Ishikawa (cell line): Measurements from ENCODE around the gene FMN2.

Experiments used
- CEBPB ChIP-seq: IDR thresholded peaks from 2 replicates; pipeline ENCODE4 v1.6.1; 2012
- CREB1 ChIP-seq: IDR thresholded peaks from 2 replicates; pipeline ENCODE4 v1.6.1; 2012; ENCODE audit warnings: low read depth
- EGR1 ChIP-seq: IDR thresholded peaks from 2 replicates; pipeline ENCODE4 v1.6.1; 2012
- EP300 ChIP-seq: IDR thresholded peaks from 2 replicates; pipeline ENCODE4 v1.6.1; 2012; ENCODE audit warnings: borderline replicate concordance
- FOXM1 ChIP-seq: IDR thresholded peaks from 2 replicates; pipeline ENCODE4 v1.6.1; 2012; ENCODE audit warnings: low read depth, borderline replicate concordance
- NFIC ChIP-seq: IDR thresholded peaks from 2 replicates; pipeline ENCODE4 v1.6.1; 2012
- RAD21 ChIP-seq: IDR thresholded peaks from 2 replicates; pipeline ENCODE4 v1.6.1; 2012; ENCODE audit warnings: low read depth
- TAF1 ChIP-seq: IDR thresholded peaks from 2 replicates; pipeline ENCODE4 v1.6.1; 2012; ENCODE audit warnings: low read depth, mild to moderate bottlenecking
- TCF12 ChIP-seq: IDR thresholded peaks from 2 replicates; pipeline ENCODE4 v1.6.1; 2012; ENCODE audit warnings: low read depth
- TEAD4 ChIP-seq: IDR thresholded peaks from 2 replicates; pipeline ENCODE4 v1.6.1; 2012
- YY1 ChIP-seq: IDR thresholded peaks from 2 replicates; pipeline ENCODE4 v1.6.1; 2012; ENCODE audit warnings: low read depth
- ZBTB7A ChIP-seq: IDR thresholded peaks from 2 replicates; pipeline ENCODE4 v1.6.1; 2012; ENCODE audit warnings: low read depth
- TF ChIP-seq, protein P1 (sequence below): IDR thresholded peaks from 2 replicates; pipeline ENCODE4 v1.6.1; 2012
- TF ChIP-seq, protein P2 (sequence below): IDR thresholded peaks from 2 replicates; pipeline ENCODE4 v1.6.1; 2012
- TF ChIP-seq, protein P3 (sequence below): IDR thresholded peaks from 2 replicates; pipeline ENCODE4 v1.6.1; 2012; ENCODE audit warnings: low read depth, mild to moderate bottlenecking

Gene FMN2

DNA sequence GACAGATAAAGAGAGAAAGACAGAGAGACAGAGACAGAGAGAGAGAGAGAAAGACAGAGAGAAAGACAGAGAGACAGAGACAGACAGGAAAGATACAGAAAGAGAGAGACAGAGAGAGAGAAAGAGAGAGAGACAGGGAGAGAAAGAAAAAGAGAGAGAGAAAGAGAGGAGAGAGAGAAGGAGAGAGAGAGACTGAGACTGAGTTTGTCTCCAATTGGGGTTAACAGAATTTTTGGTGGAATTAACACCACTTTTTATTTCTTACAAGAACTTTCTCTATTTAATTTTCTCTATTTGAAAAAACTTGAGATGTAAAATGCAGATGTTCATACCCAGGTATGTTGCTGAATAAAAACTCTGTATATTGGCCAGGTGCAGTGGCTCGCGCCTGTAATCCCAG is 56.6 kb downstream of the FMN2 start:
- TF ChIP-seq TCF12 (no peak), EGR1 (no peak), CEBPB (no peak), NFIC (no peak), ZBTB7A (no peak), TAF1 (no peak), FOXM1 (no peak), TEAD4 (no peak), RAD21 (no peak), CREB1 (no peak), YY1 (no peak), EP300 (no peak)
- TF ChIP-seq, protein P1, sequence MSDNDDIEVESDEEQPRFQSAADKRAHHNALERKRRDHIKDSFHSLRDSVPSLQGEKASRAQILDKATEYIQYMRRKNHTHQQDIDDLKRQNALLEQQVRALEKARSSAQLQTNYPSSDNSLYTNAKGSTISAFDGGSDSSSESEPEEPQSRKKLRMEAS: no peak
- TF ChIP-seq, protein P2, sequence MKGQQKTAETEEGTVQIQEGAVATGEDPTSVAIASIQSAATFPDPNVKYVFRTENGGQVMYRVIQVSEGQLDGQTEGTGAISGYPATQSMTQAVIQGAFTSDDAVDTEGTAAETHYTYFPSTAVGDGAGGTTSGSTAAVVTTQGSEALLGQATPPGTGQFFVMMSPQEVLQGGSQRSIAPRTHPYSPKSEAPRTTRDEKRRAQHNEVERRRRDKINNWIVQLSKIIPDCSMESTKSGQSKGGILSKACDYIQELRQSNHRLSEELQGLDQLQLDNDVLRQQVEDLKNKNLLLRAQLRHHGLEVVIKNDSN: no peak
- TF ChIP-seq, protein P3, sequence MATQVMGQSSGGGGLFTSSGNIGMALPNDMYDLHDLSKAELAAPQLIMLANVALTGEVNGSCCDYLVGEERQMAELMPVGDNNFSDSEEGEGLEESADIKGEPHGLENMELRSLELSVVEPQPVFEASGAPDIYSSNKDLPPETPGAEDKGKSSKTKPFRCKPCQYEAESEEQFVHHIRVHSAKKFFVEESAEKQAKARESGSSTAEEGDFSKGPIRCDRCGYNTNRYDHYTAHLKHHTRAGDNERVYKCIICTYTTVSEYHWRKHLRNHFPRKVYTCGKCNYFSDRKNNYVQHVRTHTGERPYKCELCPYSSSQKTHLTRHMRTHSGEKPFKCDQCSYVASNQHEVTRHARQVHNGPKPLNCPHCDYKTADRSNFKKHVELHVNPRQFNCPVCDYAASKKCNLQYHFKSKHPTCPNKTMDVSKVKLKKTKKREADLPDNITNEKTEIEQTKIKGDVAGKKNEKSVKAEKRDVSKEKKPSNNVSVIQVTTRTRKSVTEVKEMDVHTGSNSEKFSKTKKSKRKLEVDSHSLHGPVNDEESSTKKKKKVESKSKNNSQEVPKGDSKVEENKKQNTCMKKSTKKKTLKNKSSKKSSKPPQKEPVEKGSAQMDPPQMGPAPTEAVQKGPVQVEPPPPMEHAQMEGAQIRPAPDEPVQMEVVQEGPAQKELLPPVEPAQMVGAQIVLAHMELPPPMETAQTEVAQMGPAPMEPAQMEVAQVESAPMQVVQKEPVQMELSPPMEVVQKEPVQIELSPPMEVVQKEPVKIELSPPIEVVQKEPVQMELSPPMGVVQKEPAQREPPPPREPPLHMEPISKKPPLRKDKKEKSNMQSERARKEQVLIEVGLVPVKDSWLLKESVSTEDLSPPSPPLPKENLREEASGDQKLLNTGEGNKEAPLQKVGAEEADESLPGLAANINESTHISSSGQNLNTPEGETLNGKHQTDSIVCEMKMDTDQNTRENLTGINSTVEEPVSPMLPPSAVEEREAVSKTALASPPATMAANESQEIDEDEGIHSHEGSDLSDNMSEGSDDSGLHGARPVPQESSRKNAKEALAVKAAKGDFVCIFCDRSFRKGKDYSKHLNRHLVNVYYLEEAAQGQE: no peak

DNA sequence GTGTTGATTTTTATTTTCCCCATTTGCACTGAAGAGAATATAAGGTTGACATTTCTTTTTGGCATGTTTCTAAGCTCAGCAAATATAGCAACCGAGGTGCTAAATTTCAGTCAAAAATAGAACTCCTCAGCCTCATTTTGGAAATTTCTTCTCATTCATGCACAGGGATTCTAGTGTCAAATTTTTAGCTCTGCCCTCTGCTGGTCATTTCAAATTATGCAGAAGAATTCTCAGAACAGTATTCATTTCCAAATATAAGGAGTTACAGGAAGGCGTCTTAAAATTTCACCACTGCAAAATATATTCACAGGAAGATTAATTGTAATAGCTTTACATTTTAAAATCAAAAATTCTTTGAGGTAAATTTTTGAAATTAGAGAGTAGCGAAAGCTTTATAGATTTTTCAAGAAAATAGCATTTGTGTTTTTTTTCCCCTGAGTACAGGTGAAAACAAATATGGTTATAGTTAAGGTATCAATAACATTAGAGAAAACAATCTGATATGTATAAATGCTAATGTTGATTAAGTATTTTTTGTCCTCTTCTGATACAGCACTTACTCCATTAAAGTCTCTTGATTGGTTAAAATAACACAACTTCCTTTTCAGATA is 57.9 kb downstream of the FMN2 start:
- peak; percentile 24 for TF ChIP-seq RAD21
- TF ChIP-seq YY1: no peak
- no peak for TF ChIP-seq TEAD4
- TF ChIP-seq, protein P2: no peak
- TF ChIP-seq FOXM1: no peak

GRCh38 chr1:240151136-240151735 is 59.6 kb downstream of the FMN2 start:
- TF ChIP-seq TCF12 (no peak), NFIC (no peak), EGR1 (no peak), CREB1 (no peak)
- TF ChIP-seq, protein P2: no peak

- TF ChIP-seq, protein P2: no peak
- TF ChIP-seq EGR1: no peak
- no peak for TF ChIP-seq TCF12
- no peak for TF ChIP-seq ZBTB7A
- no peak for TF ChIP-seq FOXM1
- no peak for TF ChIP-seq NFIC
- no peak for TF ChIP-seq RAD21
- TF ChIP-seq CEBPB: no peak
- no peak for TF ChIP-seq CREB1
- TF ChIP-seq YY1: no peak
- no peak for TF ChIP-seq EP300
Observed at GRCh38 chr1:240152611-240153297, 61.1 kb downstream of the FMN2 start.

GRCh38 chr1:240155605-240156004 is 63.9 kb downstream of the FMN2 start:
- TF ChIP-seq TCF12: no peak
- no peak for TF ChIP-seq RAD21
- no peak for TF ChIP-seq FOXM1
- no peak for TF ChIP-seq EGR1
- no peak for TF ChIP-seq YY1
- TF ChIP-seq, protein P1: no peak
- TF ChIP-seq CREB1: no peak
- TF ChIP-seq, protein P3: no peak
- no peak for TF ChIP-seq CEBPB
- TF ChIP-seq TAF1: no peak
- TF ChIP-seq, protein P2: no peak
- no peak for TF ChIP-seq EP300
- TF ChIP-seq TEAD4: no peak
- TF ChIP-seq NFIC: no peak
- TF ChIP-seq ZBTB7A: no peak
